Activated CD4-positive, alpha-beta T cell treated with anti-CD3 and anti-CD28 coated beads, Interleukin-2, amount 10 ng/mL, durations not matched to agents 24 days and 14 days (primary cell): ENCODE measurements around the gene TOMM6. TPM values are rescaled to one million over a fixed set of nuclear protein-coding genes. Genes with fewer than 3 reads are reported as not detected.
A peak's percentile ranks its signal among the peaks of the same experiment; 100 is the strongest.

Source experiments
- DNase-seq: peaks from one replicate; pipeline ENCODE4 v3.0.0; 2022
- H3K27ac Mint-ChIP-seq: one replicate; pipeline ENCODE4 v1.8.0; 2022; ENCODE audit warnings: mild to moderate bottlenecking, mixed read lengths
- H3K27me3 Mint-ChIP-seq: one replicate; pipeline ENCODE4 v1.8.0; 2022; ENCODE audit warnings: mixed read lengths
- H3K36me3 Mint-ChIP-seq: one replicate; pipeline ENCODE4 v1.8.0; 2022; ENCODE audit warnings: low read depth, mild to moderate bottlenecking, mixed read lengths
- H3K4me1 Mint-ChIP-seq: one replicate; pipeline ENCODE4 v1.8.0; 2021; ENCODE audit warnings: mixed read lengths
- H3K4me3 Mint-ChIP-seq: one replicate; pipeline ENCODE4 v1.8.0; 2022; ENCODE audit warnings: mild to moderate bottlenecking, moderate library complexity, mixed read lengths
- H3K9me3 Mint-ChIP-seq: one replicate; pipeline ENCODE4 v1.8.0; 2021; ENCODE audit warnings: mixed read lengths
- intact Hi-C: fragments of 100-400 bp; cut with micrococcal nuclease; formaldehyde crosslinking; loops from one replicate; pipeline ENCODE4 v1.15.1; 2023
- total RNA-seq: library from RNA; stranded (reverse); gene quantifications from 2 replicates; pipeline ENCODE4 v1.2.3, GENCODE V29; 2022

Gene TOMM6
- 367 and 376 TPM in 2 replicates for total RNA-seq

- DNase-seq, result peak; percentile 99
- peak within 1 kb of the TSS; percentile 98 for H3K27ac Mint-ChIP-seq
- peaks cover 12% of the 10 kb centered on the region for H3K4me1 Mint-ChIP-seq
- peak within 1 kb of the TSS; percentile 95 for H3K4me3 Mint-ChIP-seq
- intact Hi-C loops, result loop anchor here (1.0 to 5.0 kb wide), 10 partner anchors 8 to 1092 kb away; partner anchors contain the start of genes BYSL, FRS3, MED20 and MRPS10
- H3K9me3 Mint-ChIP-seq, result no peaks in the 10 kb centered on the region
- H3K36me3 Mint-ChIP-seq, result peaks cover 30% of the 10 kb centered on the region
- peaks cover 12% of the 10 kb centered on the region for H3K27me3 Mint-ChIP-seq
Observed at GRCh38 chr6:41787219-41787917, at the start of gene TOMM6. TSS of gene TOMM6 (plus strand) at chr6:41787694. CDS start at chr6:41787698, 4 bp downstream.

- no peaks in the 10 kb centered on the region for H3K9me3 Mint-ChIP-seq
- H3K27me3 Mint-ChIP-seq, result peaks cover 2% of the 10 kb centered on the region
- peaks cover 7% of the 10 kb centered on the region for H3K4me1 Mint-ChIP-seq
- intact Hi-C loops, result loop anchor here (10.0 kb wide), 1 partner anchor 664 kb away; the partner anchor contains the start of genes NFYA and OARD1
- no peak overlapping the region for H3K27ac Mint-ChIP-seq
- DNase-seq, result no peak
- H3K4me3 Mint-ChIP-seq, result no peak overlapping the region
- no peaks in the 10 kb centered on the region for H3K36me3 Mint-ChIP-seq
Observed at GRCh38 chr6:41739041-41739440, 48.5 kb upstream of the TOMM6 start.

GRCh38 chr6:41740366-41741162 is 46.9 kb upstream of the TOMM6 start:
- Mint-ChIP-seq H3K4me1 (peaks cover 7% of the 10 kb centered on the region), H3K27me3 (peaks cover 2% of the 10 kb centered on the region), H3K36me3 (no peaks in the 10 kb centered on the region), H3K4me3 (no peak overlapping the region), H3K27ac (no peak overlapping the region), H3K9me3 (no peaks in the 10 kb centered on the region)
- intact Hi-C loops, result no loop called here
- no peak for DNase-seq

- no peak for DNase-seq
- no peaks in the 10 kb centered on the region for H3K36me3 Mint-ChIP-seq
- peaks cover 2% of the 10 kb centered on the region for H3K27me3 Mint-ChIP-seq
- no peak overlapping the region for H3K4me3 Mint-ChIP-seq
- no peak overlapping the region for H3K27ac Mint-ChIP-seq
- no peaks in the 10 kb centered on the region for H3K9me3 Mint-ChIP-seq
- no peaks in the 10 kb centered on the region for H3K4me1 Mint-ChIP-seq
- intact Hi-C loops, result no loop called here
Observed at GRCh38 chr6:41741625-41742490, 45.6 kb upstream of the TOMM6 start.

- H3K4me1 Mint-ChIP-seq, result no peaks in the 10 kb centered on the region
- no peak overlapping the region for H3K27ac Mint-ChIP-seq
- no peak overlapping the region for H3K4me3 Mint-ChIP-seq
- H3K9me3 Mint-ChIP-seq, result no peaks in the 10 kb centered on the region
- DNase-seq, result no peak
- H3K36me3 Mint-ChIP-seq, result no peaks in the 10 kb centered on the region
- intact Hi-C loops, result no loop called here
- H3K27me3 Mint-ChIP-seq, result peaks cover 2% of the 10 kb centered on the region
Observed at GRCh38 chr6:41743406-41744235, 43.9 kb upstream of the TOMM6 start.

GRCh38 chr6:41744236-41744787 is 43.2 kb upstream of the TOMM6 start:
- DNase-seq, result no peak
- Mint-ChIP-seq H3K27ac (no peak overlapping the region), H3K36me3 (no peaks in the 10 kb centered on the region), H3K4me3 (no peak overlapping the region), H3K27me3 (peaks cover 2% of the 10 kb centered on the region), H3K9me3 (no peaks in the 10 kb centered on the region), H3K4me1 (no peaks in the 10 kb centered on the region)
- intact Hi-C loops, result no loop called here

GRCh38 chr6:41746107-41746506 is 41.4 kb upstream of the TOMM6 start:
- Mint-ChIP-seq H3K4me3 (no peak overlapping the region), H3K9me3 (no peaks in the 10 kb centered on the region), H3K36me3 (no peaks in the 10 kb centered on the region), H3K27me3 (peaks cover 5% of the 10 kb centered on the region), H3K4me1 (no peaks in the 10 kb centered on the region), H3K27ac (no peak overlapping the region)
- DNase-seq, result no peak
- intact Hi-C loops, result no loop called here

- no peaks in the 10 kb centered on the region for H3K4me1 Mint-ChIP-seq
- no peak within 1 kb of the TSS for H3K27ac Mint-ChIP-seq
- no peaks in the 10 kb centered on the region for H3K9me3 Mint-ChIP-seq
- H3K27me3 Mint-ChIP-seq, result peaks cover 3% of the 10 kb centered on the region
- intact Hi-C loops, result no loop called here
- DNase-seq, result no peak
- H3K4me3 Mint-ChIP-seq, result no peak within 1 kb of the TSS
- H3K36me3 Mint-ChIP-seq, result no peaks in the 10 kb centered on the region
Observed at GRCh38 chr6:41747256-41748101, 40.0 kb upstream of the TOMM6 start, which contains the start of gene PGC. TSS of gene PGC (minus strand) at chr6:41747397. CDS start at chr6:41747334, 63 bp downstream.

- no peaks in the 10 kb centered on the region for H3K36me3 Mint-ChIP-seq
- H3K4me1 Mint-ChIP-seq, result no peaks in the 10 kb centered on the region
- peaks cover 4% of the 10 kb centered on the region for H3K27me3 Mint-ChIP-seq
- no peak overlapping the region for H3K27ac Mint-ChIP-seq
- H3K9me3 Mint-ChIP-seq, result no peaks in the 10 kb centered on the region
- DNase-seq, result no peak
- H3K4me3 Mint-ChIP-seq, result no peak overlapping the region
- intact Hi-C loops, result no loop called here
Observed at GRCh38 chr6:41748102-41748477, 39.4 kb upstream of the TOMM6 start.

GRCh38 chr6:41748542-41748941 is 39.0 kb upstream of the TOMM6 start:
- Mint-ChIP-seq H3K4me1 (no peaks in the 10 kb centered on the region), H3K4me3 (no peak overlapping the region), H3K27me3 (peaks cover 9% of the 10 kb centered on the region), H3K27ac (no peak overlapping the region), H3K36me3 (no peaks in the 10 kb centered on the region), H3K9me3 (no peaks in the 10 kb centered on the region)
- no peak for DNase-seq
- intact Hi-C loops, result no loop called here

- no peak for DNase-seq
- no peaks in the 10 kb centered on the region for H3K36me3 Mint-ChIP-seq
- H3K4me3 Mint-ChIP-seq, result no peak overlapping the region
- H3K4me1 Mint-ChIP-seq, result no peaks in the 10 kb centered on the region
- H3K27ac Mint-ChIP-seq, result no peak overlapping the region
- intact Hi-C loops, result no loop called here
- no peaks in the 10 kb centered on the region for H3K9me3 Mint-ChIP-seq
- H3K27me3 Mint-ChIP-seq, result peaks cover 18% of the 10 kb centered on the region
Observed at GRCh38 chr6:41750374-41750773, 37.1 kb upstream of the TOMM6 start.

- Mint-ChIP-seq H3K4me1 (no peaks in the 10 kb centered on the region), H3K4me3 (no peak overlapping the region), H3K27me3 (peaks cover 16% of the 10 kb centered on the region), H3K36me3 (no peaks in the 10 kb centered on the region), H3K9me3 (no peaks in the 10 kb centered on the region), H3K27ac (no peak overlapping the region)
- DNase-seq, result no peak
- intact Hi-C loops, result no loop called here
Observed at GRCh38 chr6:41755895-41756294, 31.6 kb upstream of the TOMM6 start.
